Kidney epithelial cell (primary cell): ENCODE results near the gene PIK3CA. TPM values are rescaled to one million over a fixed set of nuclear protein-coding genes. Genes with fewer than 3 reads are reported as not detected.

Source experiments
- DNase-seq: peaks from one replicate; pipeline ENCODE4 v3.0.0-alpha.2; 2010; ENCODE audit warnings: low read depth
- H3K27me3 ChIP-seq: 2 replicates; pipeline ENCODE4 v1.6.0; 2011; ENCODE audit warnings: low read length; ENCODE audit not compliant: control insufficient read depth, insufficient read depth
- H3K36me3 ChIP-seq: 2 replicates; pipeline ENCODE4 v1.5.1; 2011; ENCODE audit warnings: low read length; ENCODE audit not compliant: control insufficient read depth, insufficient read depth
- H3K4me3 ChIP-seq: 2 replicates; pipeline ENCODE4 v1.5.1; 2011; ENCODE audit warnings: low read depth, mild to moderate bottlenecking, control low read depth, low read length
- CTCF ChIP-seq: IDR thresholded peaks from 2 replicates; pipeline ENCODE4 v1.5.1; 2011; ENCODE audit warnings: mild to moderate bottlenecking, moderate library complexity, low read length, control low read depth, inconsistent platforms; ENCODE audit not compliant: insufficient read depth, poor library complexity, severe bottlenecking
- total RNA-seq: library from RNA; depleted of rRNA; stranded (reverse); fragments of >200 nt; gene quantifications from 2 replicates; pipeline ENCODE4 v1.2.3, GENCODE V29; 2015

PIK3CA gene
- total RNA-seq, 1 donor from 2014 or later: 15.8 TPM

- no peak for DNase-seq
- no peak for TF ChIP-seq CTCF
- H3K36me3 ChIP-seq: no peaks in the 10 kb centered on the region
- no peak overlapping the region for H3K4me3 ChIP-seq
- no peaks in the 10 kb centered on the region for H3K27me3 ChIP-seq
Observed at GRCh38 chr3:179181993-179182551, 33.9 kb downstream of the PIK3CA start.

GRCh38 chr3:179182902-179183301 is 34.7 kb downstream of the PIK3CA start:
- no peak for DNase-seq
- no peak for TF ChIP-seq CTCF

GRCh38 chr3:179184826-179185225 is 36.7 kb downstream of the PIK3CA start:
- no peak overlapping the region for H3K4me3 ChIP-seq
- TF ChIP-seq CTCF: no peak
- H3K36me3 ChIP-seq: no peaks in the 10 kb centered on the region
- no peaks in the 10 kb centered on the region for H3K27me3 ChIP-seq
- DNase-seq: no peak

More at GRCh38 chr3:179182902-179183301, 34.7 kb downstream of the PIK3CA start:
- no peak overlapping the region for H3K4me3 ChIP-seq
- H3K36me3 ChIP-seq: no peaks in the 10 kb centered on the region
- no peaks in the 10 kb centered on the region for H3K27me3 ChIP-seq

GRCh38 chr3:179186426-179186825 is 38.3 kb downstream of the PIK3CA start:
- Histone ChIP-seq H3K27me3 (no peaks in the 10 kb centered on the region), H3K4me3 (no peak overlapping the region), H3K36me3 (no peaks in the 10 kb centered on the region)
- DNase-seq: no peak
- no peak for TF ChIP-seq CTCF

GRCh38 chr3:179189759-179190158 is 41.6 kb downstream of the PIK3CA start:
- no peaks in the 10 kb centered on the region for H3K27me3 ChIP-seq
- no peak for DNase-seq
- no peak for TF ChIP-seq CTCF
- H3K4me3 ChIP-seq: no peak overlapping the region
- no peaks in the 10 kb centered on the region for H3K36me3 ChIP-seq

- Histone ChIP-seq H3K4me3 (no peak overlapping the region), H3K36me3 (no peaks in the 10 kb centered on the region)
Observed at GRCh38 chr3:179190581-179190980, 42.4 kb downstream of the PIK3CA start.

More at GRCh38 chr3:179190581-179190980, 42.4 kb downstream of the PIK3CA start:
- no peak for TF ChIP-seq CTCF
- DNase-seq: no peak
- H3K27me3 ChIP-seq: no peaks in the 10 kb centered on the region
